ENCODE data around the gene RAET1E. TPM values are rescaled to one million over a fixed set of nuclear protein-coding genes. Genes with fewer than 3 reads are reported as not detected.
A peak's percentile ranks its signal among the peaks of the same experiment; 100 is the strongest.
"Not testable (repeated sequence)": the region's sequence is repeated elsewhere in the genome, so short reads cannot be mapped to it uniquely, and the experiment has no call there.

Gene RAET1E
- total and polyA plus RNA-seq, 10 donors = 0.04 to 3.4 (median 1.2) TPM

- peaks cover 2 to 98% (median 82%) of the 10 kb centered on the region in 7 donors for H3K27me3 ChIP-seq (replicated peaks in 1 of 7)
- peak; percentile 83 for DNase-seq
- intact Hi-C loops (cut with DNase I; ENCODE audit: low total_unique reads) = no loop called here
- H3K4me1 ChIP-seq = peaks cover 11 to 50% (median 34%) of the 10 kb centered on the region in 6 donors
- no peak overlapping the region for H3K27ac ChIP-seq
- WGBS, 5 donors = 1 to 2% (median 1%) methylated on average over 35 to 58 of the region's 58 CpGs
- H3K36me3 ChIP-seq = no peaks in the 10 kb centered on the region
- H3K9me3 ChIP-seq = no peaks in the 10 kb centered on the region
- peak overlapping the region; percentile 32 to 74 (median 44) for H3K4me3 ChIP-seq
- TF ChIP-seq POLR2A (IDR thresholded peaks at IDR 0.05) (no peak), POLR2AphosphoS5 (IDR thresholded peaks at IDR 0.05) (peak in 2 of 3 donors; percentile 49 to 70), CTCF (IDR thresholded peaks at IDR 0.05 in 8 of 11, conservative IDR thresholded peaks at IDR 0.05 in 3 of 11) (no peak)
Measured at GRCh38 chr6:149938571-149939355, 40.9 kb upstream of the RAET1E start.

- H3K9me3 ChIP-seq; DNase-seq; intact Hi-C loops (cut with DNase I; ENCODE audit: low total_unique reads); H3K27ac ChIP-seq; H3K36me3 ChIP-seq: not testable (repeated sequence)
- 1 to 4% (median 2%) methylated on average over 14 to 18 of the region's 20 CpGs for WGBS, 5 donors
- peak in 1 of 11 experiments; percentile 13 for TF ChIP-seq CTCF (IDR thresholded peaks at IDR 0.05 in 8 of 11, conservative IDR thresholded peaks at IDR 0.05 in 3 of 11)
- peak overlapping the region in 7 of 8 donors; percentile 40 to 74 (median 46) for H3K4me3 ChIP-seq
- peaks cover 2 to 100% (median 89%) of the 10 kb centered on the region in 7 donors for H3K27me3 ChIP-seq (replicated peaks in 1 of 7)
- peaks cover 11 to 50% (median 34%) of the 10 kb centered on the region in 6 donors for H3K4me1 ChIP-seq
Measured at GRCh38 chr6:149938013-149938570, 40.2 kb upstream of the RAET1E start.

GRCh38 chr6:149936743-149937142 lies 38.8 kb upstream of the RAET1E start:
- no peak for DNase-seq
- 31 to 40% (median 34%) methylated on average over 2 of the region's 2 CpGs for WGBS, 5 donors
- TF ChIP-seq CTCF (IDR thresholded peaks at IDR 0.05 in 8 of 11, conservative IDR thresholded peaks at IDR 0.05 in 3 of 11) (no peak), POLR2AphosphoS5 (IDR thresholded peaks at IDR 0.05) (no peak), POLR2A (IDR thresholded peaks at IDR 0.05) (no peak)
- peaks cover 11 to 43% (median 27%) of the 10 kb centered on the region in 6 donors for H3K4me1 ChIP-seq
- no peaks in the 10 kb centered on the region for H3K36me3 ChIP-seq
- no peak overlapping the region for H3K4me3 ChIP-seq
- H3K9me3 ChIP-seq = no peaks in the 10 kb centered on the region
- peaks cover 2 to 100% (median 89%) of the 10 kb centered on the region in 7 donors for H3K27me3 ChIP-seq (replicated peaks in 1 of 7)
- H3K27ac ChIP-seq = no peak overlapping the region
- intact Hi-C loops (cut with DNase I; ENCODE audit: low total_unique reads) = no loop called here

- DNase-seq = no peak
Measured at GRCh38 chr6:149935668-149936067, 37.8 kb upstream of the RAET1E start.

More at GRCh38 chr6:149935668-149936067, 37.8 kb upstream of the RAET1E start:
- Histone ChIP-seq H3K4me3 (no peak overlapping the region), H3K9me3 (no peaks in the 10 kb centered on the region), H3K4me1 (peaks cover 11 to 32% (median 16%) of the 10 kb centered on the region in 6 donors), H3K27me3 (replicated peaks in 1 of 7) (peaks cover 2 to 100% (median 88%) of the 10 kb centered on the region in 7 donors), H3K36me3 (no peaks in the 10 kb centered on the region), H3K27ac (no peak overlapping the region)
- TF ChIP-seq CTCF (IDR thresholded peaks at IDR 0.05 in 8 of 11, conservative IDR thresholded peaks at IDR 0.05 in 3 of 11) = no peak
- TF ChIP-seq POLR2AphosphoS5 (IDR thresholded peaks at IDR 0.05) = no peak
- TF ChIP-seq POLR2A (IDR thresholded peaks at IDR 0.05) = no peak
- 42 to 49% (median 43%) methylated on average over 2 of the region's 2 CpGs for WGBS, 5 donors
- intact Hi-C loops (cut with DNase I; ENCODE audit: low total_unique reads) = loop anchor here (2.0 kb wide), 1 partner anchor 81 kb away; no protein-coding TSS in a partner anchor
